Vagina (tissue), 2 donors: ENCODE measurements around the gene SNX27. TPM values are rescaled to one million over a fixed set of nuclear protein-coding genes. Genes with fewer than 3 reads are reported as not detected.

ENCODE experiments used
- DNase-seq, 2 donors: peaks; one replicate each; pipeline ENCODE4 v3.0.0-alpha.2; 2017; ENCODE audit errors: extremely low spot score in 2 of 2
- H3K27ac ChIP-seq: fragments of 200-600 bp; sonication (generic); one replicate; pipeline ENCODE4 v1.5.1; 2019
- H3K27me3 ChIP-seq: fragments of 200-600 bp; sonication (generic); one replicate; pipeline ENCODE4 v1.5.1; 2019
- H3K36me3 ChIP-seq, 2 donors: fragments of 200-600 bp; sonication (generic); one replicate each; pipeline ENCODE4 v1.5.1; 2017 to 2019
- H3K4me1 ChIP-seq: fragments of 200-600 bp; sonication (generic); one replicate; pipeline ENCODE4 v1.5.1; 2019
- H3K4me3 ChIP-seq, 2 donors: fragments of 200-600 bp; sonication (generic); 1 replicate in 1 of 2; 2 replicates in 1 of 2; pipeline ENCODE4 v1.5.1; 2016 to 2019
- H3K9me3 ChIP-seq: fragments of 200-600 bp; sonication (generic); one replicate; pipeline ENCODE4 v1.5.1; 2019
- CTCF ChIP-seq, 3 experiments: fragments of 450-650 bp in 2 of 3; fragments of 200-600 bp in 1 of 3; sonication (generic) in 1 of 3; IDR thresholded peaks; one replicate each; pipeline ENCODE4 v1.5.1; 2017 to 2019; ENCODE audit warnings: antibody characterized with exemption in 3 of 3, mild to moderate bottlenecking in 2 of 3, moderate library complexity in 2 of 3
- POLR2A ChIP-seq, 2 donors: fragments of 450-650 bp; IDR thresholded peaks; one replicate each; pipeline ENCODE4 v1.6.1; 2017; ENCODE audit warnings: antibody characterized with exemption in 2 of 2, mild to moderate bottlenecking in 2 of 2, moderate library complexity in 2 of 2
- POLR2AphosphoS5 ChIP-seq, 2 donors: sonication (generic); formaldehyde crosslinking; IDR thresholded peaks; one replicate each; pipeline ENCODE4 v1.9.0; 2017; ENCODE audit warnings: antibody characterized with exemption in 2 of 2, mild to moderate bottlenecking in 2 of 2, low read depth in 1 of 2; ENCODE audit not compliant: insufficient read depth in 1 of 2
- intact Hi-C: fragments of 100-400 bp; cut with DNase I; formaldehyde crosslinking; loops from one replicate; pipeline ENCODE4 v1.15.1; 2023
- total RNA-seq: library from RNA; depleted of rRNA; stranded (reverse); fragments of >200 nt; gene quantifications from one replicate; pipeline ENCODE4 v1.2.3, GENCODE V29; 2016

Gene SNX27
- total RNA-seq, 1 donor from 2014 or later: 50.6 TPM

- H3K27me3 ChIP-seq: no peaks in the 10 kb centered on the region
- H3K36me3 ChIP-seq: no peaks in the 10 kb centered on the region
- no peak overlapping the region for H3K4me3 ChIP-seq
- no peak for DNase-seq
- intact Hi-C loops: no loop called here
- H3K27ac ChIP-seq: no peak overlapping the region
- no peaks in the 10 kb centered on the region for H3K9me3 ChIP-seq
- peaks cover 8% of the 10 kb centered on the region for H3K4me1 ChIP-seq
- TF ChIP-seq POLR2A (IDR thresholded peaks at IDR 0.05): no peak
- no peak for TF ChIP-seq POLR2AphosphoS5 (IDR thresholded peaks at IDR 0.05; ENCODE audit: insufficient read depth in 1 of 2, low read depth in 1 of 2)
- TF ChIP-seq CTCF (IDR thresholded peaks at IDR 0.05): no peak
Observed at GRCh38 chr1:151711951-151712350, 100.1 kb downstream of the SNX27 start.

GRCh38 chr1:151713044-151713443 is 101.2 kb downstream of the SNX27 start:
- TF ChIP-seq POLR2AphosphoS5 (IDR thresholded peaks at IDR 0.05; ENCODE audit: insufficient read depth in 1 of 2, low read depth in 1 of 2): no peak
- no peak for TF ChIP-seq CTCF (IDR thresholded peaks at IDR 0.05)
- no peak for TF ChIP-seq POLR2A (IDR thresholded peaks at IDR 0.05)
- no peak for DNase-seq

GRCh38 chr1:151713874-151714273 is 102.0 kb downstream of the SNX27 start:
- Histone ChIP-seq H3K36me3 (no peaks in the 10 kb centered on the region), H3K9me3 (no peaks in the 10 kb centered on the region), H3K27me3 (no peaks in the 10 kb centered on the region), H3K27ac (no peak overlapping the region), H3K4me1 (peaks cover 17% of the 10 kb centered on the region), H3K4me3 (no peak overlapping the region)
- intact Hi-C loops: no loop called here
- TF ChIP-seq CTCF (IDR thresholded peaks at IDR 0.05) (no peak), POLR2AphosphoS5 (IDR thresholded peaks at IDR 0.05; ENCODE audit: insufficient read depth in 1 of 2, low read depth in 1 of 2) (no peak), POLR2A (IDR thresholded peaks at IDR 0.05) (no peak)
- no peak for DNase-seq

More at GRCh38 chr1:151713044-151713443, 101.2 kb downstream of the SNX27 start:
- Histone ChIP-seq H3K27me3 (no peaks in the 10 kb centered on the region), H3K9me3 (no peaks in the 10 kb centered on the region), H3K27ac (no peak overlapping the region), H3K36me3 (no peaks in the 10 kb centered on the region), H3K4me3 (no peak overlapping the region), H3K4me1 (peaks cover 17% of the 10 kb centered on the region)
- intact Hi-C loops: no loop called here

GRCh38 chr1:151714820-151715725 is 103.2 kb downstream of the SNX27 start:
- H3K4me1 ChIP-seq: peaks cover 18% of the 10 kb centered on the region
- no peak overlapping the region for H3K4me3 ChIP-seq
- H3K27ac ChIP-seq: no peak overlapping the region
- intact Hi-C loops: no loop called here
- DNase-seq: no peak
- H3K36me3 ChIP-seq: no peaks in the 10 kb centered on the region
- TF ChIP-seq CTCF (IDR thresholded peaks at IDR 0.05) (no peak), POLR2AphosphoS5 (IDR thresholded peaks at IDR 0.05; ENCODE audit: insufficient read depth in 1 of 2, low read depth in 1 of 2) (no peak), POLR2A (IDR thresholded peaks at IDR 0.05) (no peak)
- no peaks in the 10 kb centered on the region for H3K9me3 ChIP-seq
- H3K27me3 ChIP-seq: no peaks in the 10 kb centered on the region
